Common myeloid progenitor, CD34-positive (primary cell): ENCODE results near the gene SLC34A3.
A peak's percentile ranks its signal among the peaks of the same experiment; 100 is the strongest.

Source experiments
- CTCF ChIA-PET: fragments of 350-600 bp; sonication (Branson Sonifier 250); formaldehyde crosslinking; loops from one replicate; lab custom pipeline; 2021; ENCODE audit warnings: antibody characterized with exemption; lab: Charles Lee
- POLR2A ChIA-PET: fragments of 350-600 bp; sonication (Branson Sonifier 250); formaldehyde crosslinking; loops from one replicate; lab custom pipeline; 2021; ENCODE audit warnings: antibody characterized with exemption; lab: Charles Lee
- DNase-seq, 3 donors: peaks; one replicate each; pipeline versions ENCODE4 v3.0.0 to v3.0.0-alpha.2; 2013
- H3K27ac ChIP-seq, 2 experiments: 1 replicate in 1 of 2; 2 replicates in 1 of 2; pipeline ENCODE4 v1.7.0; 2013; ENCODE audit warnings: inconsistent platforms in 2 of 2, low read length in 2 of 2, mild to moderate bottlenecking in 2 of 2, low read depth in 1 of 2, moderate library complexity in 1 of 2; ENCODE audit not compliant: severe bottlenecking in 2 of 2, insufficient read depth in 1 of 2, poor library complexity in 1 of 2
- H3K27me3 ChIP-seq, 5 experiments: replicated peaks in 2 of 5; 1 replicate in 3 of 5; 2 replicates in 2 of 5; pipeline versions ENCODE4 v1.6.1 to v1.7.0; 2013; ENCODE audit warnings: low read length in 4 of 5, mild to moderate bottlenecking in 2 of 5, moderate library complexity in 2 of 5, inconsistent platforms in 1 of 5; ENCODE audit not compliant: insufficient read depth in 5 of 5, control insufficient read depth in 4 of 5
- H3K36me3 ChIP-seq, 4 experiments: 1 replicate in 2 of 4; 2 replicates in 2 of 4; pipeline versions ENCODE4 v1.6.1 to v1.7.0; 2013; ENCODE audit warnings: low read length in 3 of 4, control low read depth in 1 of 4, mild to moderate bottlenecking in 1 of 4; ENCODE audit not compliant: control insufficient read depth in 4 of 4, insufficient read depth in 4 of 4
- H3K4me1 ChIP-seq, 4 experiments: 1 replicate in 3 of 4; 2 replicates in 1 of 4; pipeline versions ENCODE4 v1.6.1 to v1.7.1; 2013; ENCODE audit warnings: low read length in 3 of 4, mild to moderate bottlenecking in 3 of 4, control low read depth in 1 of 4, inconsistent platforms in 1 of 4, moderate library complexity in 1 of 4; ENCODE audit not compliant: control insufficient read depth in 4 of 4, insufficient read depth in 4 of 4; ENCODE audit errors: control extremely low read depth in 1 of 4
- H3K4me3 ChIP-seq, 7 experiments: 1 replicate in 4 of 7; 2 replicates in 3 of 7; pipeline versions ENCODE4 v1.5.1 to v1.7.0; 2013; ENCODE audit warnings: mild to moderate bottlenecking in 7 of 7, low read length in 6 of 7, moderate library complexity in 6 of 7, inconsistent platforms in 2 of 7, low read depth in 2 of 7, control low read depth in 1 of 7; ENCODE audit not compliant: insufficient read depth in 4 of 7, control insufficient read depth in 1 of 7; ENCODE audit errors: extremely low read depth in 1 of 7
- H3K9me3 ChIP-seq, 5 experiments: 1 replicate in 4 of 5; 2 replicates in 1 of 5; pipeline versions ENCODE4 v1.6.1 to v1.7.1; 2013; ENCODE audit warnings: low read length in 4 of 5, mild to moderate bottlenecking in 2 of 5, inconsistent platforms in 1 of 5, low read depth in 1 of 5, moderate library complexity in 1 of 5; ENCODE audit not compliant: control insufficient read depth in 4 of 5, insufficient read depth in 2 of 5; ENCODE audit errors: control extremely low read depth in 1 of 5
- WGBS: methylation state at CpG from one replicate; pipeline ENCODE4 v1.1.5; 2013; ENCODE audit not compliant: insufficient coverage; 5-methylcytosine and 5-hydroxymethylcytosine counted together

SLC34A3 gene

DNA sequence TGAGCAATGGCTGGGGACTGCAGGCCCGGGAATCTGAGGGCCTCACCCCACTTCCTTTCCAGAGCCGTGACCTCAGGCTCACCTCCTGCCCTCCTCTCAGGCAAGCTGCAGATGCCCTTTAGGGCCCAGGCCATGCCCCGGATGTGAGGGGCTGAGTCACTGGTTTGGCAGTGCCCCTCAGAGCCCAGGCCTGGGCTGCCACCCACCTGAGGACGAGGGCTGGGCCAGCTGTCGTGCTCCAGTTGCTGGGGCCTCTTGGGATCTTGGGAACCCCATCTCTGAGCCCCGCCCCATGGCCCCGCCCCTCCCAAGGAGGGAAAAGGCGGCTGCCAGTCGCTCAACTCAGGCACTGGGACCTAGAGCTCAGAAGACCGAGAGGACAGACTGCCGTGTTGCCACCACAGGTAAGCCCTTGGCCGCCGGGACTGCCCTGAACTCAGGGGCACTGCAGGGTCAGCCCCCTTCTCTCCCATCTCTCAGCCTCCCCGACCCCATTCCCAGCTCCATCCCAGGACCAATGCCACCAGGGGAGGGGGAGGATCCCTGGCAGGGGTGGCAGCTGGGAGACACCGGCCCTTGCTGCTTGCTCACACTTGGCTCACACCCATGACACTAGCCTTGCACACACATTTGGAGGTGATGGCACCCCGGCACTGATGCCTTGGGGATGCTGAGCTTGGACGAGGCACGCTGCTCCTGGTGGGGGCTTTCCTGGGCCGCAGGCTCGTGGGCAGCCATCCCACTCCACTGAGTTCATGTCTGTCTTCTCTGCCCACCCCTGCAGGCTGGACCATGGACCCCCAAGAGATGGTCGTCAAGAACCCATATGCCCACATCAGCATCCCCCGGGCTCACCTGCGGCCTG, 5.6 kb upstream of the SLC34A3 start, which contains the start of gene CYSRT1:
Gene CYSRT1, plus strand, starts transcription at position 345 of the 865 bp plus-strand sequence. Its CDS starts 448 bp downstream, at position 793.
- H3K27ac ChIP-seq, result peak within 1 kb of the TSS in 1 of 2 experiments; percentile 83
- H3K36me3 ChIP-seq, result no peaks in the 10 kb centered on the region
- DNase-seq, result peak in 2 of 3 donors; percentile 18 to 49
- peak within 1 kb of the TSS in 6 of 7 experiments; percentile 67 to 93 (median 80) for H3K4me3 ChIP-seq
- H3K9me3 ChIP-seq, result no peaks in the 10 kb centered on the region
- peaks cover 2 to 32% (median 27%) of the 10 kb centered on the region in 4 experiments for H3K4me1 ChIP-seq
- CTCF ChIA-PET, result interaction anchor here (1.1 to 6.3 kb wide), 7 partner anchors 12 to 105 kb away, joined by 3 to 46 read pairs (median 6); partner anchors contain the start of genes LRRC26 and SSNA1
- WGBS, result 42% methylated on average over 21 of the region's 23 CpGs
- peaks cover 0 to 34% (median 0%) of the 10 kb centered on the region in 5 experiments for H3K27me3 ChIP-seq
- POLR2A ChIA-PET, result interaction anchor here (0.6 to 3.7 kb wide), 3 partner anchors 15 to 36 kb away, joined by 3 to 16 read pairs (median 4); partner anchors contain the start of genes ANAPC2, SSNA1 and TUBB4B

DNA sequence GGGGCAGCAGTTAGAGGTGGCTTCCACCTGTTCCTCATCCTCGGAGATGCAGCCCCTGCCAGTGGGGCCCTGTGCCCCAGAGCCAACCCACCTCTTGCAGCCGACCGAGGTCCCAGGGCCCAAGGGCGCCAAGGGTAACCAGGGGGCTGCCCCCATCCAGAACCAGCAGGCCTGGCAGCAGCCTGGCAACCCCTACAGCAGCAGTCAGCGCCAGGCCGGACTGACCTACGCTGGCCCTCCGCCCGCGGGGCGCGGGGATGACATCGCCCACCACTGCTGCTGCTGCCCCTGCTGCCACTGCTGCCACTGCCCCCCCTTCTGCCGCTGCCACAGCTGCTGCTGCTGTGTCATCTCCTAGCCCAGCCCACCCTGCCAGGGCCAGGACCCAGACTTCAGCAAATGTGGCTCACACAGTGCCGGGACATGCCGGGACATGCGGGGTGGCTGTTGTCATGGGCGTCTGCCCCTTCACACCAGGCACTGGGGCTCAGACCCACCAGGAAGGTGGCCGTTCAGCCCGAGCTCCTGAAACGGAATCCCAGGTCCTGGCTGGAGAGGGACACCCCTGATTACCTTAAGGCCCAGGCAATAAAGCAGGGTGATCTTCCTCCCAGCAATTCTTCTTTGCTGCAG, 4.9 kb upstream of the SLC34A3 start:
- Histone ChIP-seq H3K9me3 (no peaks in the 10 kb centered on the region), H3K36me3 (no peaks in the 10 kb centered on the region), H3K4me1 (peaks cover 2 to 32% (median 27%) of the 10 kb centered on the region in 4 experiments), H3K27ac (no peak overlapping the region), H3K4me3 (no peak overlapping the region), H3K27me3 (peaks cover 0 to 35% (median 0%) of the 10 kb centered on the region in 5 experiments)
- 71% methylated on average over 20 of the region's 21 CpGs for WGBS
- ChIA-PET POLR2A (interaction anchor here (0.6 to 3.7 kb wide), 2 partner anchors 15 to 19 kb away, joined by 3 to 16 read pairs; partner anchors contain the start of gene TUBB4B), CTCF (interaction anchor here (0.8 to 6.3 kb wide), 10 partner anchors 11 to 173 kb away, joined by 3 to 46 read pairs (median 8); partner anchors contain the start of genes ANAPC2, SSNA1 and TUBB4B)
- DNase-seq, result no peak

DNA sequence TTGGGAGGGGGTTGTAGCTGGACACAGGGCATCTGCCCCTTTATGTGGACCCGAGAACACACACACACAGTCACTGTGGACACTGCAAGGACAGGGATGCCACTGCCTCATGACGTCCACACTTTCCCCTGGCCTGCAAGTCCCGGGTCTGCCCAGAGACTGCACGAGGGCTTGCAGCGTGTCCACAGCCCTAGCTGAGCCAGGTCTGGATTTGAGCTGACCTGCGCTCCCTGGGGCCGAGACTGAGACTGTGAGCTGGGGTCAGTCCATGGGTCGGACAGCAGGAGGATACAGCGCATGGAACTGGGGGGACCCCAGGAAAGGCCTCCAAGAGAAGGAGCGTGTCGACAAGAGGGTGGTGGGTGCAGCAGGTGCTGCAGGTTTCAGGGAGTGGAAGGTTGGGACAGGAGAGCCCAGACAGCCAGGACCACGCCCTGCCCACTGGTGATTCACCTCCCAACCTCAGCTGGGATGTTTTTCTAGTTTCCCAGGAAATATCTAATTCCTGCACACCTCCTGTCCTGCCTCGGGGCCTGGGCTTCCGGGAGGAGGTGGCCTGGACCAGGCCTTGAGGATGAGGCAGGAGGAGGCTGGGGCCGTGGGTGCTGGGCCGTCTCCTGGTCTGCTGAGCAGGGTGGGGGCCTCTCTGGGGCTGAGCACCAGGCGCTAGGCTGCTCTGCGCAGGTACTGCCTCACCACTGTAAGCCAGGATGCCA, 4.2 kb upstream of the SLC34A3 start:
- no peak for DNase-seq
- Histone ChIP-seq H3K27me3 (peaks cover 0 to 35% (median 0%) of the 10 kb centered on the region in 5 experiments), H3K36me3 (no peaks in the 10 kb centered on the region), H3K27ac (no peak overlapping the region), H3K4me1 (peaks cover 2 to 30% (median 25%) of the 10 kb centered on the region in 4 experiments), H3K9me3 (no peaks in the 10 kb centered on the region), H3K4me3 (no peak overlapping the region)
- ChIA-PET CTCF (interaction anchor here (0.8 to 6.3 kb wide), 15 partner anchors 10 to 174 kb away, joined by 3 to 46 read pairs (median 5); partner anchors contain the start of genes ANAPC2, NDOR1, SSNA1 and TMEM203), POLR2A (no interaction called here)
- WGBS, result 79% methylated on average over 17 of the region's 18 CpGs

DNA sequence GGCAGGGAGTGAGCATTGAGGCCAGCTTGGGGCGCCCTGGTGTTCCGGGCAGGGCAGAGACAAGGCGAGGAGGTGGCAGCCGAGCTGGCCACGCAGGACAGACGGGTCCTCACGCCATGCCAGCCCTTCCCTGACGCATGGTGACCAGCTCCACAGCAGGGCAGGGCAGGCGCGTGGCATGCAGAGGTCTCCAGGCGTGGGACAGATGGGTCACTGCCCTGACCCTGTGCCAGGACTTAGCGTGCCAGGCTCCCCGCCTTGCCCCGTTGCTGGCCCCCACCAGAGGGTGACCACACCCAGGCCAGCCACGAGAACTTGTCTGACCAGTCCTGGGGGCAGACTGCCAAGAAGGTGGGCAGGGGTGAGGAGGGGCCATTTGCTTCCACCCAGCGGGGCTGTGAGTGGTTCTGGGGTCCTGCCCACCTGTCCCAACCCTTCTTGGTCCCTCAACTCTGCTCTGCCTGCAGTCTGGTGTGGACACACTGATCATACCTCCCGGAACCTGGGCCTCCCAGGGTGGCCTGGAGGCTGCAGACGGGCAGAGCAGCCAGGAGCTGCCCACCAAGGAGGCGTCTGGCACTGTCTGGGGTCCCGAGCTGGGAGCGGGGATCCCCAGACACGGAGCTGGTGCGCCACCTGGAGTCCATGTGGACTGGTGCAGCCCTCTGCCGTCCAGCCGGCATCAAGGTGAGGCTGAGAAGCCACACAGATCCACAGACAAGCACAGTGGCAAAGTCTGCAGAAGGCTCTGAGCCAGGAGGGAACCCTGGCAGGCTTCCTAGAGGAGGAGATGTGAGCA, 3.4 kb upstream of the SLC34A3 start, which contains the start of gene RNF224:
Gene RNF224, plus strand, starts transcription at position 449 of the 799 bp plus-strand sequence. CDS start 834 bp downstream, outside the sequence.
- 38% methylated on average over 21 of the region's 25 CpGs for WGBS
- no peak within 1 kb of the TSS for H3K4me3 ChIP-seq
- DNase-seq, result peak; percentile 77 to 88 (median 83)
- H3K9me3 ChIP-seq, result no peaks in the 10 kb centered on the region
- no peaks in the 10 kb centered on the region for H3K36me3 ChIP-seq
- POLR2A ChIA-PET, result interaction anchor here (0.6 to 1.0 kb wide), 2 partner anchors 9 to 12 kb away, joined by 3 to 5 read pairs; no protein-coding TSS in a partner anchor
- CTCF ChIA-PET, result interaction anchor here (0.7 to 6.3 kb wide), 26 partner anchors 9 to 174 kb away, joined by 3 to 46 read pairs (median 4); partner anchors contain the start of genes ANAPC2, NDOR1, SSNA1 and TMEM203
- peaks cover 2 to 25% (median 22%) of the 10 kb centered on the region in 4 experiments for H3K4me1 ChIP-seq
- H3K27ac ChIP-seq, result no peak within 1 kb of the TSS
- H3K27me3 ChIP-seq, result peaks cover 0 to 35% (median 0%) of the 10 kb centered on the region in 5 experiments

DNA sequence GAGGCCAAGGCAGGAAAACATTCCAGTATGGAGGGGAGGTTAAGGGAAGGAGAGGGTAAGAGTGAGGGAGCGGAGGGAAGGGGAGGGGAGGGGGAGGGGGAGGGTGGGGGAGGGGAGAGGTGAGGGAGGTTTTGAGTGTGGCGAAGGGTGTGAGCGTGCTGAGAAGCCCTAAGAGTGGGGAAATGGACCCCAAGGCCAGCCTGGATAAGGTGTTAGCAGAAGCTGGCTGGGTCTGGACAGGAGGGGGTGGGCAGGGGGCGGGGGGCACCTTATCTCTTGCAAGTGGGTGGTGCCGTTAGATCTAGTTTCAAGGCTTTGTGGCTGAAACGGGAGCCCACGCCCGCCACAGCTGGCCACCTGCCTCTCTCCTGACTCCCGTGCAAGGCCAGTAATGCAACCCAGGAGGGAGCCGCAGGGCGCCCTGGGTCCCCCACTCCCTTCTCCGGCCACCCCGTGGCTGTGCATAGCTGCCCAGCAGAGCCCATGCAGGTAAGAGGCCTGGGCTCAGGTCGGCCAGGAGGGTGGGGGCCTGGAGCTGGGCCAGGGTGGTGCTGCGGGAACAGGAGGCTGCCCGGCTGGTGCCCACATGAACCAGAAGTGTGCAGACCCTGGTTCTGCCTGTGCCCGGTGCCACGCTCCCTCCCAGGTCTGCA, 2.7 kb upstream of the SLC34A3 start:
- POLR2A ChIA-PET, result interaction anchor here (1.0 kb wide), 1 partner anchor 8 kb away, joined by 5 read pairs; no protein-coding TSS in a partner anchor
- Histone ChIP-seq H3K36me3 (no peaks in the 10 kb centered on the region), H3K27me3 (peaks cover 0 to 35% (median 0%) of the 10 kb centered on the region in 5 experiments), H3K4me1 (peaks cover 2 to 18% (median 15%) of the 10 kb centered on the region in 4 experiments), H3K4me3 (no peak overlapping the region), H3K27ac (no peak overlapping the region), H3K9me3 (no peaks in the 10 kb centered on the region)
- CTCF ChIA-PET, result interaction anchor here (0.7 to 6.3 kb wide), 18 partner anchors 9 to 159 kb away, joined by 3 to 46 read pairs (median 4); partner anchors contain the start of genes ANAPC2, NDOR1, SSNA1 and TMEM203
- DNase-seq, result no peak
- 47% methylated on average over 10 of the region's 18 CpGs for WGBS
